SJCRH30 (cell line): ENCODE measurements around the gene ST6GALNAC4. TPM values are rescaled to one million over a fixed set of nuclear protein-coding genes. Genes with fewer than 3 reads are reported as not detected.

Source experiments
- DNase-seq, 2 experiments: peaks; one replicate each; pipeline ENCODE4 v3.0.0-alpha.2; 2015 to 2020
- H3K27ac ChIP-seq: fragments of 250-450 bp; sonication (Bioruptor Pico); 2 replicates; pipeline ENCODE4 v1.5.1; 2020; ENCODE audit warnings: mild to moderate bottlenecking, moderate library complexity
- H3K27me3 ChIP-seq: fragments of 250-450 bp; sonication (Bioruptor Pico); 2 replicates; pipeline ENCODE4 v1.5.1; 2020; ENCODE audit warnings: mild to moderate bottlenecking, moderate library complexity
- H3K36me3 ChIP-seq: fragments of 250-450 bp; sonication (Bioruptor Pico); 2 replicates; pipeline ENCODE4 v1.5.1; 2020; ENCODE audit warnings: mild to moderate bottlenecking, moderate library complexity
- H3K4me1 ChIP-seq: fragments of 250-450 bp; sonication (Bioruptor Pico); 2 replicates; pipeline ENCODE4 v1.5.1; 2020; ENCODE audit warnings: mild to moderate bottlenecking, moderate library complexity
- H3K4me3 ChIP-seq: fragments of 250-450 bp; sonication (Bioruptor Pico); 2 replicates; pipeline ENCODE4 v1.5.1; 2020; ENCODE audit warnings: mild to moderate bottlenecking, moderate library complexity
- H3K9me3 ChIP-seq: fragments of 250-450 bp; sonication (Bioruptor Pico); replicated peaks from 2 replicates; pipeline ENCODE4 v1.5.1; 2020; ENCODE audit warnings: mild to moderate bottlenecking, moderate library complexity
- total RNA-seq: library from RNA; depleted of rRNA; stranded (reverse); fragments of >200 nt; shearing (Covaris generic); gene quantifications from 2 replicates; pipeline ENCODE4 v1.2.3, GENCODE V29; 2014

The ST6GALNAC4 gene
- total RNA-seq, 1 experiment from 2014 or later: 24.3 TPM

GRCh38 chr9:127953768-127954505, 37.1 kb upstream of the ST6GALNAC4 start:
- Histone ChIP-seq H3K4me1 (peaks cover 13% of the 10 kb centered on the region; the same call in 1 of the 2 replicates), H3K27ac (no peak overlapping the region), H3K4me3 (no peak overlapping the region), H3K27me3 (no peaks in the 10 kb centered on the region), H3K9me3 (no peaks in the 10 kb centered on the region), H3K36me3 (no peaks in the 10 kb centered on the region)
- DNase-seq: no peak

GRCh38 chr9:127953154-127953553, 36.3 kb upstream of the ST6GALNAC4 start:
- Histone ChIP-seq H3K27me3 (no peaks in the 10 kb centered on the region), H3K27ac (no peak overlapping the region), H3K36me3 (no peaks in the 10 kb centered on the region), H3K4me3 (no peak overlapping the region), H3K9me3 (no peaks in the 10 kb centered on the region), H3K4me1 (peaks cover 13% of the 10 kb centered on the region; the same call in 1 of the 2 replicates)
- no peak for DNase-seq

GRCh38 chr9:127950513-127951289, 33.9 kb upstream of the ST6GALNAC4 start:
- DNase-seq: peak; percentile 71 to 77
- H3K27ac ChIP-seq: no peak overlapping the region

DNA sequence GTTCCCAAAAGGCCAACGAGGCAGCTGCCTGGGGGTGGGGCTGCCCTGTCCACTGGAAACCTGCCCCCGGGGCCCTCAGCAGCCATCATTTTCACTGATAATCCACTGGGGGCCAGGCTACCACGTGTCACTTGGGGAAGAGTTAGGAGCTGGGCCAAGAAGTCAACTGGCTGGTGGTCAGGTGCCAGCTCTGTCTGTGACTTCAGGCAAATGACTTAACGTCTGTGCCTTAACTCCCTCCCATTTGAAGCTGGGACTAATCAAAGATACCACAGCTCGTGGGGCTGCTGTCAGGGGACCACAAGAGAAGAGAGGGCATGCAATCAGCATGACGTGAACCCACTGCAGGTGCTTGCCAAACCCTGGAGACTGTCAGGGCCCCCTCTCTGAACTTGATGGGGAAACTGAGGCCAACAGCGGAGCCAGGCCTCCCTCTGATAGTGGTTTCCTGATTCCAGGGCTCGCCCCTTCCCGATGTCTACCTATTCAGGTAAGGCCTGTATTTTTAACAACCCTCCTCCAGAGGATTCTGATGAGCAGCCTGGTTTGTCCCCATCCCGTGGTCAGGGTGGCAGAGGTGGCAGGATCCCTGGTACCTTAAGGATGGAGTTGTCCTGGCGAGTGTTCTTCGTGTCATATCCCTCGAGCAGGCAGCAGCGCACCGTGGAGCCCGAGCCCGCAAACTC, 33.1 kb upstream of the ST6GALNAC4 start:
- DNase-seq: no peak
- Histone ChIP-seq H3K27ac (no peak overlapping the region), H3K27me3 (no peaks in the 10 kb centered on the region), H3K9me3 (no peaks in the 10 kb centered on the region), H3K4me1 (peaks cover 12% of the 10 kb centered on the region; the same call in 1 of the 2 replicates), H3K36me3 (no peaks in the 10 kb centered on the region), H3K4me3 (no peak overlapping the region)

More at GRCh38 chr9:127950513-127951289, 33.9 kb upstream of the ST6GALNAC4 start:
- H3K36me3 ChIP-seq: no peaks in the 10 kb centered on the region
- H3K4me3 ChIP-seq: no peak overlapping the region
- no peaks in the 10 kb centered on the region for H3K27me3 ChIP-seq
- no peaks in the 10 kb centered on the region for H3K9me3 ChIP-seq
- H3K4me1 ChIP-seq: peaks cover 15% of the 10 kb centered on the region; the same call in 1 of the 2 replicates

- H3K4me1 ChIP-seq: peaks cover 15% of the 10 kb centered on the region; the same call in 1 of the 2 replicates
- no peaks in the 10 kb centered on the region for H3K36me3 ChIP-seq
- H3K9me3 ChIP-seq: no peaks in the 10 kb centered on the region
- DNase-seq: no peak
- no peaks in the 10 kb centered on the region for H3K27me3 ChIP-seq
- no peak overlapping the region for H3K4me3 ChIP-seq
- no peak overlapping the region for H3K27ac ChIP-seq
Observed at GRCh38 chr9:127947841-127948710, 31.2 kb upstream of the ST6GALNAC4 start.

DNA sequence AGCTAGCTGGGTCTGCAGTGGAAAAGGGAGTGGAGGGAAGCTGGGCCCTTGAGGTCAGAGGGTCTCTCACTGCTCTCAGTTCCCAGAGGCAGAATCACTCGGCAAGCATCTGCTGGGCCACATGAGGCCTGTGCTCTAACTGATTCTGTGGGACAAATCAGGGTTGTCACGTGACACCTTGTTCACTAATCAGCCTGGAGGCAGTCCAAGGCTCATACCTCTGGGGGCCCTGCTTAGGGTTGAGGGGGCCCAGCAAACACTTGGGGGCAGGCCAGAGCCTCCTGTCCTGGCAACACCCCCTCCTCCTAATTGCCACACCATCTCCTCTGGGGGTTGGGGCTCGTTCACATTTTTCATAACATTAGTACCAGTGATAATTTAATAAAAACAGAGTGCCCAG, 29.9 kb upstream of the ST6GALNAC4 start:
- no peak overlapping the region for H3K4me3 ChIP-seq
- H3K36me3 ChIP-seq: no peaks in the 10 kb centered on the region
- no peaks in the 10 kb centered on the region for H3K9me3 ChIP-seq
- H3K27ac ChIP-seq: no peak overlapping the region
- DNase-seq: peak in 1 of 2 experiments; percentile 42
- H3K27me3 ChIP-seq: no peaks in the 10 kb centered on the region
- H3K4me1 ChIP-seq: peaks cover 24% of the 10 kb centered on the region

DNA sequence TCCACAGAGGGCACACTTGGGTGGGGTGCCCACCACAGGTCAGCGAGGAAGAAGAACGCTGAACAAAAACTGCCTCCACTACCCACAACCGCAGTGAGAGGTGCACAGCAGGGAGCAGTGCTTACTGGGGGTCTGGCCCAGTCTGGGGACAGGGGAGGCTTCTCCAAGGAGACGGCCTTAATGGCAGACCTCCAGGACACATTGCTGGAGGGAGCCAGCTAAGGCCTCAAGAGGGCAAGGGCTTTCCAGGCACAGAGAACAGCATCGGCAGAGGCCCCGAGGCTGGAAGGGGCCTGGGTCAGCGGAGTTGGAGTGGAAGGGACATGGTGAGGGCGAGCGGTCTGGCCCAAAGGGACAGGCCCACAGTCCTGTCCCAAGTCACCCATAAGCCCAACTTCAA, 29.1 kb upstream of the ST6GALNAC4 start:
- Histone ChIP-seq H3K9me3 (no peaks in the 10 kb centered on the region), H3K4me3 (no peak overlapping the region), H3K27me3 (no peaks in the 10 kb centered on the region), H3K36me3 (no peaks in the 10 kb centered on the region), H3K27ac (no peak overlapping the region), H3K4me1 (peaks cover 24% of the 10 kb centered on the region)
- DNase-seq: no peak

GRCh38 chr9:127945338-127945737, 28.5 kb upstream of the ST6GALNAC4 start:
- H3K27ac ChIP-seq: no peak overlapping the region
- DNase-seq: no peak
- H3K9me3 ChIP-seq: no peaks in the 10 kb centered on the region
- H3K4me1 ChIP-seq: peaks cover 20% of the 10 kb centered on the region
- no peak overlapping the region for H3K4me3 ChIP-seq
- no peaks in the 10 kb centered on the region for H3K27me3 ChIP-seq
- no peaks in the 10 kb centered on the region for H3K36me3 ChIP-seq

GRCh38 chr9:127944586-127945218, 27.9 kb upstream of the ST6GALNAC4 start:
- Histone ChIP-seq H3K4me1 (peaks cover 17% of the 10 kb centered on the region), H3K4me3 (no peak overlapping the region), H3K9me3 (no peaks in the 10 kb centered on the region), H3K27me3 (no peaks in the 10 kb centered on the region), H3K27ac (no peak overlapping the region), H3K36me3 (no peaks in the 10 kb centered on the region)
- DNase-seq: no peak

- Histone ChIP-seq H3K36me3 (no peaks in the 10 kb centered on the region), H3K4me1 (peaks cover 17% of the 10 kb centered on the region), H3K27ac (no peak overlapping the region), H3K4me3 (no peak overlapping the region), H3K27me3 (no peaks in the 10 kb centered on the region), H3K9me3 (no peaks in the 10 kb centered on the region)
- peak; percentile 95 for DNase-seq
Observed at GRCh38 chr9:127943731-127944144, 26.9 kb upstream of the ST6GALNAC4 start.

GRCh38 chr9:127943011-127943662, 26.3 kb upstream of the ST6GALNAC4 start:
- no peak for DNase-seq
- Histone ChIP-seq H3K36me3 (no peaks in the 10 kb centered on the region), H3K4me1 (peaks cover 17% of the 10 kb centered on the region), H3K27me3 (no peaks in the 10 kb centered on the region), H3K4me3 (no peak overlapping the region), H3K27ac (no peak overlapping the region), H3K9me3 (no peaks in the 10 kb centered on the region)

DNA sequence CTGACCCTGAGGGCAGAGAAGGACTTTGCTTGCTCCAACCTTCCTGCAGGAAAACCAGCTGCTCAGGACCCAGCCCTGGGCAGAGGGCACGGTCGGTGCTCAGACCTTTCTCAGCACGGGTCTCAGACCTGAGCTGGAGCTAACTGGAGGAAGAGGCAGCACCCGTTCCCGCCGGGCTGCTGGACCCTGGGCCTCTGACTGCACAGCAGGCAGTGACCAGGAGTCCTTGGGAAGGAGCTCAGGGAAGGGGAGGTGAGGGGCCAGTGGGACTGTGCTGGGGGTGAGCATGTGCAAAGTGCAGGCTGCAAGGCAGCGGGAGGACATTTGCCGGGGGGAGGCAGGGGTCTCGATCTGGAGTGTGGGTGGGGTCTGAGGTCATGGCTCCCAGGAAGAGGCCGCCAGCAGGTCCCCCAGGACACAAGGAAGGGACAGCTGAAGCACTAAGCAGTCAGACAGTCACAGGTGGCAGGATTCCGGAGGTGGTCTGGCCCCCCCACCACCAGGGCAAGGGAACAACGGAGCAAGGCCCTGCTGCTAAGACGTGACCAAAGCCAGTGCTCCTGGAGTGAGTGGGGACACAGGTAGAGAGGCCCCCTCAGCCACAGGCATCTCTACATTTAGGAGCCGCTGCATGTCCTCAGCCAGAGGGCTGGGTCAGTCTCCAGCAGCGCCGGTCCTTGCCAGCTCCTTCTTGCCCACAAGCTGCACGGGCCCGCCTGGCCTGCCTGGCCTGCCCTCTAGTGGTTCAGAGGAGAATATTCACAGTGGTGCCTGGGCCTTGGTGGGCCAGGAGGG, 25.6 kb upstream of the ST6GALNAC4 start:
- peaks cover 17% of the 10 kb centered on the region for H3K4me1 ChIP-seq
- H3K4me3 ChIP-seq: no peak overlapping the region
- DNase-seq: peak; percentile 82 to 89
- H3K27ac ChIP-seq: peak overlapping the region; percentile 33
- H3K9me3 ChIP-seq: no peaks in the 10 kb centered on the region
- H3K27me3 ChIP-seq: no peaks in the 10 kb centered on the region
- no peaks in the 10 kb centered on the region for H3K36me3 ChIP-seq

- Histone ChIP-seq H3K27me3 (no peaks in the 10 kb centered on the region), H3K36me3 (no peaks in the 10 kb centered on the region), H3K4me3 (no peak overlapping the region), H3K4me1 (peaks cover 18% of the 10 kb centered on the region), H3K27ac (peak overlapping the region; percentile 33), H3K9me3 (no peaks in the 10 kb centered on the region)
- DNase-seq: peak in 1 of 2 experiments; percentile 51
Observed at GRCh38 chr9:127941961-127942215, 25.0 kb upstream of the ST6GALNAC4 start.
